NCI-H345 treated with DMSO at 0.1 percent for 48 hours (cell line): Measurements from ENCODE around the gene AVEN.
A peak's percentile ranks its signal among the peaks of the same experiment; 100 is the strongest.
"Not testable (repeated sequence)": the region's sequence is repeated elsewhere in the genome, so short reads cannot be mapped to it uniquely, and the experiment has no call there.

Source experiments
- DNase-seq: peaks from one replicate; lab custom pipeline; 2025; ENCODE audit not compliant: unreplicated experiment; lab: John Stamatoyannopoulos, UW

The AVEN gene

GRCh38 chr15:34043391-34043790 lies 4.4 kb upstream of the AVEN start:
- DNase-seq, result no peak

- DNase-seq, result no peak
Measured at GRCh38 chr15:34039790-34040113, 748 bp upstream of the AVEN start.

- peak; percentile 17 for DNase-seq
Measured at GRCh38 chr15:34038023-34038870, 757 bp downstream of the AVEN start.

GRCh38 chr15:34031987-34032760 lies 6.8 kb downstream of the AVEN start:
- DNase-seq, result no peak

GRCh38 chr15:34027606-34028005 lies 11.4 kb downstream of the AVEN start:
- DNase-seq, result no peak

GRCh38 chr15:34025252-34025651 lies 13.8 kb downstream of the AVEN start:
- DNase-seq, result no peak

- no peak for DNase-seq
Measured at GRCh38 chr15:34023907-34024306, 15.1 kb downstream of the AVEN start.

- DNase-seq, result no peak
Measured at GRCh38 chr15:34019369-34019990, 19.5 kb downstream of the AVEN start.

GRCh38 chr15:34018738-34019137 lies 20.3 kb downstream of the AVEN start:
- DNase-seq, result not testable (repeated sequence)

GRCh38 chr15:34018021-34018645 lies 20.9 kb downstream of the AVEN start:
- DNase-seq, result no peak

GRCh38 chr15:34014556-34014955 lies 24.4 kb downstream of the AVEN start:
- no peak for DNase-seq

- no peak for DNase-seq
Measured at GRCh38 chr15:34013746-34014145, 25.3 kb downstream of the AVEN start.

- no peak for DNase-seq
Measured at GRCh38 chr15:34012461-34013028, 26.5 kb downstream of the AVEN start.

- no peak for DNase-seq
Measured at GRCh38 chr15:34011481-34011880, 27.5 kb downstream of the AVEN start.

- DNase-seq, result no peak
Measured at GRCh38 chr15:34010921-34011320, 28.1 kb downstream of the AVEN start.

- no peak for DNase-seq
Measured at GRCh38 chr15:34009656-34010055, 29.3 kb downstream of the AVEN start.

GRCh38 chr15:34006381-34006780 lies 32.6 kb downstream of the AVEN start:
- DNase-seq, result no peak

GRCh38 chr15:34001536-34001935 lies 37.5 kb downstream of the AVEN start:
- DNase-seq, result no peak

- not testable (repeated sequence) for DNase-seq
Measured at GRCh38 chr15:33995666-33996065, 43.3 kb downstream of the AVEN start.

GRCh38 chr15:33994005-33994615 lies 44.9 kb downstream of the AVEN start:
- peak; percentile 2 for DNase-seq

- no peak for DNase-seq
Measured at GRCh38 chr15:33988384-33988783, 50.6 kb downstream of the AVEN start.
